DOHH2 (cell line): ENCODE data around the gene SLC49A3.

Experiments
- EZH2phosphoT487 ChIP-seq: fragments of 200-600 bp; sonication (generic); IDR thresholded peaks from 2 replicates; pipeline ENCODE4 v1.6.1; 2017; ENCODE audit warnings: borderline replicate concordance, mild to moderate bottlenecking, antibody characterized with exemption, low read length, moderate library complexity, mixed read lengths
- TF ChIP-seq, protein P1 (sequence below): fragments of 200-600 bp; sonication (generic); IDR thresholded peaks from one replicate; pipeline ENCODE4 v1.5.1; 2014; ENCODE audit warnings: antibody characterized with exemption, mild to moderate bottlenecking, low read depth, low read length; ENCODE audit not compliant: poor library complexity, severe bottlenecking

DNA sequence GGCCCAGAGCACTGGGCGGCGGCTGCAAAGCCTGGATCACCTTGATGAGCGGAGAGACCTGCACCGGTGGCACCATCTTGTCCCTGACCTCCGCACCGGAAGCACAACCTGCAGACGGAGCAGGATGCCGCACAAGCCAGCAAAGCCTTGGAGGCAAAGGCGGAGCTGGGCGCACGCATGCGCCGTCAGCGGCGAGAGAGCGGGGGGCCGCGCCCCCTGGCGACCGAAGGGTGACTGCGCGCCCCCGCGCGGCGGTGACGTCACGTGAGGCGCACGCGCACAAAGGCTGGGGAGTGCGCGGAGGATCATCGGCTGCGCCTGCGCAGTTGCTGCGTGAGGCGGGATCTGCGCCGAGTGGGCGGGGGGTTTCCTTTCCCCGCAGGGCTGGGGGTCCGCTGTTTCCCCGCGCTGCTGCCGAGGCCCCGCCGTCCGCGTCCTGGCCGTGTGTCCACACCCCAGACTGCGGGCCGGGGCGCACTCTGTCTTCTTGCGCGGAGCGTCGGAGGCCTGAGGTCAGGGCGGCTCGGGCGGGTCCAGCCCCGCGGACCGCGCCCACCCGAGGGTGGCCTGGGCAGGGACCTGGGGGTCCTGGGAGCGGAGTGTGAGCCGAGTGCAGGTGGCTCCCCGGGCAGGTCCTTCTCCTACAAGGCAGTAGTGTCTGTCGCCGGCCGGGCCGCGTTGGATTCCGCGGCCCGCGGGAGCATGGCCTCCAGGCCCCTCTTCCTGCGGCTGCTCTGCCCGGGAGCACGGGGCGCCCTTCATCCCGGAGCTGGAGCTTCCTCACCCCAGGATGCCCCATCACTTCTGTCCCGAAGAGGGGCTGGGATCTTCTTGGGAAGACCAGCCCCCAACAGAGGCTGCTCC, 14.5 kb downstream of the SLC49A3 start, which contains the start of the genes ATP5ME and MYL5:
- TF ChIP-seq, protein P1, sequence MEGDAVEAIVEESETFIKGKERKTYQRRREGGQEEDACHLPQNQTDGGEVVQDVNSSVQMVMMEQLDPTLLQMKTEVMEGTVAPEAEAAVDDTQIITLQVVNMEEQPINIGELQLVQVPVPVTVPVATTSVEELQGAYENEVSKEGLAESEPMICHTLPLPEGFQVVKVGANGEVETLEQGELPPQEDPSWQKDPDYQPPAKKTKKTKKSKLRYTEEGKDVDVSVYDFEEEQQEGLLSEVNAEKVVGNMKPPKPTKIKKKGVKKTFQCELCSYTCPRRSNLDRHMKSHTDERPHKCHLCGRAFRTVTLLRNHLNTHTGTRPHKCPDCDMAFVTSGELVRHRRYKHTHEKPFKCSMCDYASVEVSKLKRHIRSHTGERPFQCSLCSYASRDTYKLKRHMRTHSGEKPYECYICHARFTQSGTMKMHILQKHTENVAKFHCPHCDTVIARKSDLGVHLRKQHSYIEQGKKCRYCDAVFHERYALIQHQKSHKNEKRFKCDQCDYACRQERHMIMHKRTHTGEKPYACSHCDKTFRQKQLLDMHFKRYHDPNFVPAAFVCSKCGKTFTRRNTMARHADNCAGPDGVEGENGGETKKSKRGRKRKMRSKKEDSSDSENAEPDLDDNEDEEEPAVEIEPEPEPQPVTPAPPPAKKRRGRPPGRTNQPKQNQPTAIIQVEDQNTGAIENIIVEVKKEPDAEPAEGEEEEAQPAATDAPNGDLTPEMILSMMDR = peak; percentile 90
- no peak for TF ChIP-seq EZH2phosphoT487
